Activated CD8-positive, alpha-beta T cell treated with anti-CD3 and anti-CD28 coated beads for 36 hours (primary cell): ENCODE results near the gene WDR55. TPM values are rescaled to one million over a fixed set of nuclear protein-coding genes. Genes with fewer than 3 reads are reported as not detected.
"Not testable (repeated sequence)": the region's sequence is repeated elsewhere in the genome, so short reads cannot be mapped to it uniquely, and the experiment has no call there.

Source experiments
- ATAC-seq: fragments of 200-7000 bp; cut with Tn5 transposase; one replicate; pipeline ENCODE4 v1.10.0; 2021; ENCODE audit warnings: mild to moderate bottlenecking, moderate library complexity
- CTCF ChIA-PET: fragments of 350-600 bp; sonication (Branson Sonifier 250); formaldehyde crosslinking; loops from one replicate; lab custom pipeline; 2021; ENCODE audit warnings: antibody characterized with exemption; lab: Charles Lee
- POLR2A ChIA-PET: fragments of 350-600 bp; sonication (Branson Sonifier 250); formaldehyde crosslinking; loops from one replicate; lab custom pipeline; 2021; ENCODE audit warnings: antibody characterized with exemption; lab: Charles Lee
- DNase-seq: peaks from one replicate; pipeline ENCODE4 v3.0.0-alpha.2; 2020
- H3K27ac Mint-ChIP-seq: one replicate; pipeline ENCODE4 v1.8.0; 2021; ENCODE audit warnings: mild to moderate bottlenecking, mixed read lengths
- H3K27me3 Mint-ChIP-seq: one replicate; pipeline ENCODE4 v1.8.0; 2021; ENCODE audit warnings: mixed read lengths
- H3K36me3 Mint-ChIP-seq: one replicate; pipeline ENCODE4 v1.8.0; 2021; ENCODE audit warnings: low read depth, mixed read lengths
- H3K4me1 Mint-ChIP-seq: one replicate; pipeline ENCODE4 v1.8.0; 2021; ENCODE audit warnings: low read depth, mixed read lengths
- H3K4me3 Mint-ChIP-seq: one replicate; pipeline ENCODE4 v1.8.0; 2021; ENCODE audit warnings: mild to moderate bottlenecking, moderate library complexity, mixed read lengths
- H3K9me3 Mint-ChIP-seq: one replicate; pipeline ENCODE4 v1.8.0; 2021; ENCODE audit warnings: mixed read lengths
- intact Hi-C: fragments of 100-400 bp; cut with micrococcal nuclease; formaldehyde crosslinking; loops from one replicate; pipeline ENCODE4 v1.10.0; 2022
- total RNA-seq, 2 experiments: library from RNA; stranded (reverse); gene quantifications; one replicate each; pipeline ENCODE4 v1.2.3, GENCODE V29; 2021
- TF ChIP-seq, protein P1 (sequence below): fragments of 200-600 bp; IDR thresholded peaks from one replicate; pipeline ENCODE4 v1.8.0; 2022; ENCODE audit warnings: antibody characterized with exemption, mild to moderate bottlenecking

The WDR55 gene
- total RNA-seq, 2 experiments from 2014 or later = 30.1 to 31.8 TPM

DNA sequence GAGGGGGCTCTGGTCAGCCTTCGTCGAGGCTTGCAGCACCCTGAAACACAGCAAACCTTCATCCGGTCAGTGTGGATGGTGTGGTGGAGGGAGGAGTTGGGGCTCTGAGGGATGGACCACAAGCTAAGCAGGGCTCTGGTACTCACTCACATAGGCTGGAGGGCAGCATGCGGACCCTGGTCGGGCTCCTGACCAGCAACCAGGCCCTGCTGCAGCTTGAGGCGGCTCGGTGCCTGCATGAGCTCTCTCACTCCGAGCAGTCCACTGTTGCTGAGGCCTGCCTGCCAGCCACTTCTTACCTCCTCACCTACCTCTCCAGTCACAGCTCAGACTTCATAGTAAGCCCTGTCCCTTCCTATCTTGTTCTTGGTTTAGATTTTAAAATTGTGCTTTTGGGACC lies 23.0 kb upstream of the WDR55 start:
- H3K27ac Mint-ChIP-seq = peak overlapping the region; percentile 25

DNA sequence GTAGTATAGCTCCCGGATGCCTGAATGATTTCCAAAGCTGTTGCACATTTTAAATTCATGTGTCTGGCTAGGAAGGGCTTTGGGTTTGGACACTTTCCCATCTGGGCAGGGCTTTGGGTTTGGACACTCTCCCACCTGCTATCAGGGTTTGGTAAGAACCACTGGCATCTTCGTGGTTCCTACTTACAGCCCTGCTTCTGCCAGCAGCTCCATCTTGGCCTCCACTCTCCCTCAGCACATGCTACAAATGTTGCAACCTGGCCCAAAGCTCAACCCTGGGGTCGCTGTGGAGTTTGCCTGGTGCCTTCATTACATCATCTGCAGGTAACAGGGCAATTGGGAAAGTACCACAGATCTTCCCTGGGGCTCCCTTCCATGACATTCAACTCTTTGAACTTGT lies 22.0 kb upstream of the WDR55 start:
- Mint-ChIP-seq H3K4me1 (peaks cover 50% of the 10 kb centered on the region), H3K4me3 (no peak overlapping the region), H3K27ac (peak overlapping the region; percentile 5), H3K27me3 (no peaks in the 10 kb centered on the region), H3K36me3 (peaks cover 41% of the 10 kb centered on the region), H3K9me3 (no peaks in the 10 kb centered on the region)
- ATAC-seq = no peak
- DNase-seq = no peak
- POLR2A ChIA-PET = interaction anchor here (0.9 to 2.1 kb wide), 4 partner anchors 26 to 297 kb away, joined by 3 to 10 read pairs (median 5); partner anchors contain the start of genes EIF4EBP3 and HBEGF
- CTCF ChIA-PET = interaction anchor here (0.9 to 1.6 kb wide), 4 partner anchors 20 to 279 kb away, joined by 3 to 4 read pairs (median 3); partner anchors contain the start of gene WDR55
- TF ChIP-seq, protein P1, sequence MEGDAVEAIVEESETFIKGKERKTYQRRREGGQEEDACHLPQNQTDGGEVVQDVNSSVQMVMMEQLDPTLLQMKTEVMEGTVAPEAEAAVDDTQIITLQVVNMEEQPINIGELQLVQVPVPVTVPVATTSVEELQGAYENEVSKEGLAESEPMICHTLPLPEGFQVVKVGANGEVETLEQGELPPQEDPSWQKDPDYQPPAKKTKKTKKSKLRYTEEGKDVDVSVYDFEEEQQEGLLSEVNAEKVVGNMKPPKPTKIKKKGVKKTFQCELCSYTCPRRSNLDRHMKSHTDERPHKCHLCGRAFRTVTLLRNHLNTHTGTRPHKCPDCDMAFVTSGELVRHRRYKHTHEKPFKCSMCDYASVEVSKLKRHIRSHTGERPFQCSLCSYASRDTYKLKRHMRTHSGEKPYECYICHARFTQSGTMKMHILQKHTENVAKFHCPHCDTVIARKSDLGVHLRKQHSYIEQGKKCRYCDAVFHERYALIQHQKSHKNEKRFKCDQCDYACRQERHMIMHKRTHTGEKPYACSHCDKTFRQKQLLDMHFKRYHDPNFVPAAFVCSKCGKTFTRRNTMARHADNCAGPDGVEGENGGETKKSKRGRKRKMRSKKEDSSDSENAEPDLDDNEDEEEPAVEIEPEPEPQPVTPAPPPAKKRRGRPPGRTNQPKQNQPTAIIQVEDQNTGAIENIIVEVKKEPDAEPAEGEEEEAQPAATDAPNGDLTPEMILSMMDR = no peak
- intact Hi-C loops = no loop called here

More for the DNA sequence above, 23.0 kb upstream of the WDR55 start:
- CTCF ChIA-PET = interaction anchor here (1.6 kb wide), 1 partner anchor 21 kb away, joined by 4 read pairs; no protein-coding TSS in a partner anchor
- Mint-ChIP-seq H3K9me3 (no peaks in the 10 kb centered on the region), H3K27me3 (no peaks in the 10 kb centered on the region), H3K4me3 (no peak overlapping the region), H3K4me1 (peaks cover 50% of the 10 kb centered on the region), H3K36me3 (peaks cover 35% of the 10 kb centered on the region)
- TF ChIP-seq, protein P1 = no peak
- ATAC-seq (no peak), DNase-seq (no peak)
- POLR2A ChIA-PET = interaction anchor here (0.9 to 2.1 kb wide), 4 partner anchors 27 to 296 kb away, joined by 3 to 10 read pairs (median 5); partner anchors contain the start of genes EIF4EBP3 and HBEGF
- intact Hi-C loops = no loop called here

DNA sequence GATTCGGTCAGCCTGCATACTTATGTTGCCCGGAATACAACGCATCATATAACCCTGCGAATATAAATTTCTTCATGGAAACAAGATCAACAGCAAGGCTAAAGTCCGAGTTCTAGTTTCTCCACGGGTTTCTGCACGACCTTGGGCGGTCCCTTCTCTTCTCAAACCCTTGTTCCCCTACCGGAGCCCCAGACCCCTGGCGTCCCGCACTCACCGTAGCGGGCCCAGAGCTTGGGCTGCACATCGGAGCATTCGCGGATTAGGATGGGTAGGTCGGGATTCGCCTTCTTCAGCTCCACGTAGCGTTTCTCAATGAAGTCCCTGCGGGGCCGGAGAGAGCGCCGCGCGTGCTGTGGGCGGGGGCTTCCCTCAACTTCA lies 17.7 kb upstream of the WDR55 start:
- ATAC-seq = no peak
- intact Hi-C loops = loop anchor here (5.0 kb wide), 1 partner anchor 45 kb away; the partner anchor contains the start of genes HARS1 and HARS2
- Mint-ChIP-seq H3K27ac (peak overlapping the region; percentile 99), H3K4me3 (peak overlapping the region; percentile 95), H3K9me3 (no peaks in the 10 kb centered on the region), H3K36me3 (peaks cover 51% of the 10 kb centered on the region), H3K4me1 (peaks cover 35% of the 10 kb centered on the region), H3K27me3 (no peaks in the 10 kb centered on the region)
- TF ChIP-seq, protein P1 = no peak
- DNase-seq = no peak
- POLR2A ChIA-PET = interaction anchor here (0.8 to 4.2 kb wide), 20 partner anchors 8 to 259 kb away, joined by 3 to 37 read pairs (median 6); partner anchors contain the start of genes APBB3, DND1, EIF4EBP3 and HARS1
- CTCF ChIA-PET = interaction anchor here (0.9 to 2.3 kb wide), 10 partner anchors 8 to 503 kb away, joined by 3 to 10 read pairs (median 4); partner anchors contain the start of genes CD14, EIF4EBP3, HARS1 and HARS2

DNA sequence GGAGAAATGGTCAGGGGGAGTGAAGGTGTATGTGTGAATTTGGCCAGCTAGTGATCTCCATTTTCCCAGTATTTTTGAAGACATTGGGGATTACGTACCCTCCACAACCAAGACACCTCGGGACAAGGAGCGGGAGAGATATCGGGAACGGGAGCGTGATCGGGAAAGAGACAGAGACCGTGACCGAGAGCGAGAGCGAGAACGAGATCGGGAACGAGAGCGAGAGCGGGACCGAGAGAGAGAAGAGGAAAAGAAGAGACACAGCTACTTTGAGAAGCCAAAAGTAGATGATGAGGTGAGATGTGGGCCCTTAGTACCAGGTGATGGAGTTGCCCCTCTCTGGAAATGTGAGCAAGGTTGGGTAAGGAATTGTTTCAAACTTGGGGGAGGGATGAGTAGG lies 5.8 kb upstream of the WDR55 start:
- ChIA-PET CTCF (interaction anchor here (0.7 kb wide), 1 partner anchor 12 kb away, joined by 3 read pairs; the partner anchor contains the start of genes IK and NDUFA2), POLR2A (interaction anchor here (0.5 to 1.0 kb wide), 3 partner anchors 32 to 266 kb away, joined by 3 read pairs; partner anchors contain the start of genes HARS1 and HARS2)
- ATAC-seq (no peak), DNase-seq (no peak)
- no peaks in the 10 kb centered on the region for H3K27me3 Mint-ChIP-seq
- TF ChIP-seq, protein P1 = no peak
- H3K4me3 Mint-ChIP-seq = no peak overlapping the region
- no peak overlapping the region for H3K27ac Mint-ChIP-seq
- H3K9me3 Mint-ChIP-seq = no peaks in the 10 kb centered on the region
- H3K4me1 Mint-ChIP-seq = peaks cover 4% of the 10 kb centered on the region
- intact Hi-C loops = no loop called here
- H3K36me3 Mint-ChIP-seq = peaks cover 59% of the 10 kb centered on the region

DNA sequence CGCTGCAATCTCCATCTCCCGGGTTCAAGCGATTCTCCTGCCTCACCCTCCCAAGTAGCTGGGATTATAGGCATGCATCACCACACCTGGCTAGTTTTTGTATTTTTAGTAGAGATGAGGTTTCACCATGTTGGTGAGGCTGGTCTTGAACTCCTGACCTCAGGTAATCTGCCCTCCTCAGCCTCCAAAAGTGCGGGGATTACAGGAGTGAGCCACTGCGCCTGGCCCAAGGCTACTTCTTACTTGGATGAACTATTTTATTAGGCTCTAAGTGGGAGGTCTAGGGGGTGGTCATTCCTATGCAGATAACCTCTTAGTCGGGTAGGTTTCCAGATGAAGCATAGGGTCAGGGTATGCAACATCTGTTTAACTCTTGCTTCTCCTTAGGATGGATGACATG lies 4.3 kb upstream of the WDR55 start:
- H3K27me3 Mint-ChIP-seq, DNase-seq, CTCF ChIA-PET, H3K9me3 Mint-ChIP-seq, H3K4me3 Mint-ChIP-seq, intact Hi-C loops, H3K27ac Mint-ChIP-seq, POLR2A ChIA-PET, ATAC-seq, H3K4me1 Mint-ChIP-seq: not testable (repeated sequence)
- peaks cover 55% of the 10 kb centered on the region for H3K36me3 Mint-ChIP-seq
